BLaER1 treated with 17β-estradiol and CSF1 and Interleukin-3, amounts not matched to agents 10 nM and 100 nM (cell line): ENCODE measurements around the gene RERE.

Source experiments
- H3K27ac ChIP-seq, 11 experiments: shearing (Covaris generic); formaldehyde crosslinking; 2 replicates each; pipeline ENCODE4 v1.8.1; 2022
- H3K27me3 ChIP-seq, 11 experiments: shearing (Covaris generic); formaldehyde crosslinking; 2 replicates each; pipeline ENCODE4 v1.8.1; 2022
- H3K36me3 ChIP-seq, 11 experiments: shearing (Covaris generic); formaldehyde crosslinking; 2 replicates each; pipeline ENCODE4 v1.8.1; 2022
- H3K4me1 ChIP-seq, 10 experiments: shearing (Covaris generic); formaldehyde crosslinking; 2 replicates each; pipeline ENCODE4 v1.8.1; 2022
- H3K4me2 ChIP-seq, 11 experiments: shearing (Covaris generic); formaldehyde crosslinking; 2 replicates each; pipeline ENCODE4 v1.8.1; 2022
- H3K4me3 ChIP-seq, 10 experiments: shearing (Covaris generic); formaldehyde crosslinking; 2 replicates each; pipeline ENCODE4 v1.8.1; 2022
- H3K9ac ChIP-seq, 11 experiments: shearing (Covaris generic); formaldehyde crosslinking; 2 replicates each; pipeline ENCODE4 v1.8.1; 2022
- H3K9me3 ChIP-seq, 11 experiments: shearing (Covaris generic); formaldehyde crosslinking; replicated peaks in 1 of 11; 2 replicates each; pipeline ENCODE4 v1.8.1; 2022
- H4K20me1 ChIP-seq, 11 experiments: shearing (Covaris generic); formaldehyde crosslinking; 2 replicates each; pipeline ENCODE4 v1.8.1; 2022
- Cebpa-rat ChIP-seq, 11 experiments: shearing (Covaris generic); IDR thresholded peaks; 2 replicates each; pipeline ENCODE4 v1.8.1; 2022

Gene RERE

GRCh38 chr1:8419861-8420260 lies 397.6 kb downstream of the RERE start:
- Histone ChIP-seq H3K4me3 (peak overlapping the region in 7 of 10 experiments; percentile 5 to 86 (median 26); a peak in 5 of 20 replicates), H3K27me3 (peaks cover 0 to 4% (median 0%) of the 10 kb centered on the region in 11 experiments; a peak in 5 of 22 replicates), H3K36me3 (peaks cover 50 to 65% (median 57%) of the 10 kb centered on the region in 11 experiments), H3K9me3 (no peaks in the 10 kb centered on the region), H4K20me1 (peaks cover 77 to 99% (median 97%) of the 10 kb centered on the region in 11 experiments), H3K9ac (peak overlapping the region in 2 of 11 experiments; percentile 26; a peak in 2 of 22 replicates), H3K4me1 (peaks cover 59 to 78% (median 68%) of the 10 kb centered on the region in 10 experiments), H3K27ac (peak overlapping the region in 6 of 11 experiments; percentile 20 to 60 (median 33); a peak in 7 of 22 replicates), H3K4me2 (peak overlapping the region; percentile 64 to 99 (median 95))
- no peak for TF ChIP-seq Cebpa-rat (IDR thresholded peaks at IDR 0.05)

- Histone ChIP-seq H3K4me2 (peak overlapping the region; percentile 64 to 99 (median 95)), H3K4me3 (peak overlapping the region in 8 of 10 experiments; percentile 5 to 86 (median 24); a peak in 8 of 20 replicates), H3K9me3 (no peaks in the 10 kb centered on the region), H4K20me1 (peaks cover 79 to 99% (median 97%) of the 10 kb centered on the region in 11 experiments), H3K9ac (peak overlapping the region in 4 of 11 experiments; percentile 0 to 36 (median 16); a peak in 3 of 22 replicates), H3K27me3 (no peaks in the 10 kb centered on the region; a peak in 2 of 22 replicates), H3K36me3 (peaks cover 53 to 71% (median 64%) of the 10 kb centered on the region in 11 experiments), H3K27ac (peak overlapping the region in 6 of 11 experiments; percentile 20 to 67 (median 50); a peak in 10 of 22 replicates), H3K4me1 (peaks cover 52 to 71% (median 61%) of the 10 kb centered on the region in 10 experiments)
- peak in 9 of 11 experiments; percentile 64 to 96 (median 83); a peak in 15 of 22 replicates for TF ChIP-seq Cebpa-rat (IDR thresholded peaks at IDR 0.05)
These were observed 398.3 kb downstream of the RERE start for GRCh38 chr1:8419172-8419571.

- Histone ChIP-seq H3K27me3 (no peaks in the 10 kb centered on the region; a peak in 2 of 22 replicates), H3K4me3 (0 out of 20 replicates have a peak overlapping the region, but pooled peaks of 1 of the 10 experiments have one; percentile 26), H3K9ac (no peak overlapping the region), H3K9me3 (no peaks in the 10 kb centered on the region), H3K27ac (peak overlapping the region in 5 of 11 experiments; percentile 36 to 67 (median 57); a peak in 6 of 22 replicates), H3K4me2 (peak overlapping the region; percentile 64 to 99 (median 95)), H3K36me3 (peaks cover 61 to 80% (median 72%) of the 10 kb centered on the region in 11 experiments), H4K20me1 (peaks cover 86 to 100% (median 98%) of the 10 kb centered on the region in 11 experiments), H3K4me1 (peaks cover 50 to 75% (median 62%) of the 10 kb centered on the region in 10 experiments)
- TF ChIP-seq Cebpa-rat (IDR thresholded peaks at IDR 0.05): no peak
These were observed 399.1 kb downstream of the RERE start for GRCh38 chr1:8418301-8418700.

GRCh38 chr1:8417625-8418024 lies 399.8 kb downstream of the RERE start:
- H3K36me3 ChIP-seq: peaks cover 65 to 87% (median 79%) of the 10 kb centered on the region in 11 experiments
- H3K27me3 ChIP-seq: no peaks in the 10 kb centered on the region; a peak in 2 of 22 replicates
- peaks cover 89 to 100% (median 98%) of the 10 kb centered on the region in 11 experiments for H4K20me1 ChIP-seq
- H3K9ac ChIP-seq: no peak overlapping the region
- no peak for TF ChIP-seq Cebpa-rat (IDR thresholded peaks at IDR 0.05)
- H3K4me3 ChIP-seq: no peak overlapping the region
- H3K27ac ChIP-seq: peak overlapping the region in 2 of 11 experiments; percentile 44 to 60; a peak in 1 of 22 replicates
- peaks cover 53 to 75% (median 63%) of the 10 kb centered on the region in 10 experiments for H3K4me1 ChIP-seq
- H3K9me3 ChIP-seq: no peaks in the 10 kb centered on the region
- H3K4me2 ChIP-seq: peak overlapping the region; percentile 64 to 99 (median 95)

- Histone ChIP-seq H3K4me1 (peaks cover 57 to 75% (median 63%) of the 10 kb centered on the region in 10 experiments), H4K20me1 (peaks cover 94 to 100% (median 100%) of the 10 kb centered on the region in 11 experiments), H3K9ac (no peak overlapping the region), H3K27ac (no peak overlapping the region), H3K27me3 (no peaks in the 10 kb centered on the region; a peak in 2 of 22 replicates), H3K9me3 (no peaks in the 10 kb centered on the region), H3K4me3 (no peak overlapping the region), H3K36me3 (peaks cover 69 to 88% (median 77%) of the 10 kb centered on the region in 11 experiments), H3K4me2 (no peak overlapping the region; a peak in 1 of 22 replicates)
- no peak for TF ChIP-seq Cebpa-rat (IDR thresholded peaks at IDR 0.05)
These were observed 400.6 kb downstream of the RERE start for GRCh38 chr1:8416881-8417280.

- no peak overlapping the region for H3K27ac ChIP-seq
- peaks cover 59 to 96% (median 76%) of the 10 kb centered on the region in 11 experiments for H3K36me3 ChIP-seq
- H3K4me3 ChIP-seq: no peak overlapping the region
- H3K9ac ChIP-seq: no peak overlapping the region
- TF ChIP-seq Cebpa-rat (IDR thresholded peaks at IDR 0.05): no peak
- H3K4me1 ChIP-seq: peaks cover 46 to 70% (median 63%) of the 10 kb centered on the region in 10 experiments
- peaks cover 92 to 100% (median 100%) of the 10 kb centered on the region in 11 experiments for H4K20me1 ChIP-seq
- no peaks in the 10 kb centered on the region; a peak in 1 of 22 replicates for H3K27me3 ChIP-seq
- H3K4me2 ChIP-seq: no peak overlapping the region
- no peaks in the 10 kb centered on the region for H3K9me3 ChIP-seq
These were observed 401.7 kb downstream of the RERE start for GRCh38 chr1:8415526-8416278.

GRCh38 chr1:8412183-8412831 lies 405.1 kb downstream of the RERE start:
- H3K9me3 ChIP-seq: no peaks in the 10 kb centered on the region
- peaks cover 35 to 59% (median 54%) of the 10 kb centered on the region in 10 experiments for H3K4me1 ChIP-seq
- no peak for TF ChIP-seq Cebpa-rat (IDR thresholded peaks at IDR 0.05)
- peaks cover 92 to 100% (median 100%) of the 10 kb centered on the region in 11 experiments for H4K20me1 ChIP-seq
- H3K27ac ChIP-seq: no peak overlapping the region; a peak in 1 of 22 replicates
- H3K36me3 ChIP-seq: peaks cover 41 to 91% (median 68%) of the 10 kb centered on the region in 11 experiments
- no peak overlapping the region for H3K9ac ChIP-seq
- H3K4me3 ChIP-seq: no peak overlapping the region
- H3K4me2 ChIP-seq: peak overlapping the region; percentile 19 to 73 (median 54); a peak in 21 of 22 replicates
- no peaks in the 10 kb centered on the region for H3K27me3 ChIP-seq

- Histone ChIP-seq H3K27ac (no peak overlapping the region), H3K9me3 (no peaks in the 10 kb centered on the region; a peak in 1 of 22 replicates), H4K20me1 (peaks cover 94 to 100% (median 100%) of the 10 kb centered on the region in 11 experiments), H3K9ac (no peak overlapping the region), H3K4me2 (peak overlapping the region in 10 of 11 experiments; percentile 19 to 73 (median 55); a peak in 19 of 22 replicates), H3K4me3 (no peak overlapping the region), H3K27me3 (no peaks in the 10 kb centered on the region), H3K36me3 (peaks cover 40 to 91% (median 68%) of the 10 kb centered on the region in 11 experiments), H3K4me1 (peaks cover 35 to 54% (median 53%) of the 10 kb centered on the region in 10 experiments)
- TF ChIP-seq Cebpa-rat (IDR thresholded peaks at IDR 0.05): no peak
These were observed 405.6 kb downstream of the RERE start for GRCh38 chr1:8411803-8412182.
